GM23248 (cell line): ENCODE data around the gene WDR72.

Experiments
- EZH2 ChIP-seq: fragments of 200-600 bp; sonication (generic); IDR thresholded peaks from 2 replicates; pipeline ENCODE4 v1.6.1; 2018; ENCODE audit warnings: antibody characterized with exemption, mild to moderate bottlenecking; ENCODE audit not compliant: insufficient read depth, poor library complexity, severe bottlenecking
- EZH2phosphoT487 ChIP-seq: fragments of 200-600 bp; sonication (generic); IDR thresholded peaks from 2 replicates; pipeline ENCODE4 v1.6.1; 2018; ENCODE audit warnings: antibody characterized with exemption, moderate library complexity, mild to moderate bottlenecking, low read depth; ENCODE audit not compliant: insufficient read depth

- TF ChIP-seq EZH2 (no peak), EZH2phosphoT487 (no peak)
These were observed 186.4 kb downstream of the WDR72 start for GRCh38 chr15:53573091-53573490.
